Neural cell (in vitro differentiated cells): ENCODE data around the gene PDF. TPM values are rescaled to one million over a fixed set of nuclear protein-coding genes. Genes with fewer than 3 reads are reported as not detected.

Experiments
- H2AFZ ChIP-seq: fragments of 200-600, 300-800 bp; sonication (generic), shearing (Covaris generic); 2 replicates; pipeline ENCODE4 v1.6.0; 2014; ENCODE audit warnings: low read depth, mild to moderate bottlenecking, antibody characterized with exemption, low read length, moderate library complexity
- H3F3A ChIP-seq: fragments of 200-600 bp; shearing (Covaris generic); 2 replicates; pipeline ENCODE4 v1.6.1; 2016; ENCODE audit warnings: mild to moderate bottlenecking, moderate library complexity, mixed read lengths, antibody characterized with exemption, low read length; ENCODE audit not compliant: insufficient read depth, poor library complexity, severe bottlenecking
- H3K27ac ChIP-seq: fragments of 200-600, 300-800 bp; sonication (generic), shearing (Covaris generic); 2 replicates; pipeline ENCODE4 v1.5.1; 2014; ENCODE audit warnings: mild to moderate bottlenecking, low read length, moderate library complexity
- H3K27me3 ChIP-seq: fragments of 300-800, 200-600 bp; sonication (generic), shearing (Covaris generic); 2 replicates; pipeline ENCODE4 v1.6.0; 2014; ENCODE audit warnings: mild to moderate bottlenecking, low read depth, low read length, moderate library complexity; ENCODE audit not compliant: insufficient read depth
- H3K36me3 ChIP-seq: fragments of 300-800, 200-600 bp; sonication (generic), shearing (Covaris generic); 2 replicates; pipeline ENCODE4 v1.5.1; 2014; ENCODE audit warnings: mild to moderate bottlenecking, antibody characterized with exemption, low read length, moderate library complexity; ENCODE audit not compliant: insufficient read depth
- H3K4me2 ChIP-seq: fragments of 300-800, 200-600 bp; sonication (generic), shearing (Covaris generic); 2 replicates; pipeline ENCODE4 v1.6.0; 2014; ENCODE audit warnings: mild to moderate bottlenecking, low read length
- H3K4me3 ChIP-seq: fragments of 300-800, 200-600 bp; sonication (generic), shearing (Covaris generic); 2 replicates; pipeline ENCODE4 v1.5.1; 2014; ENCODE audit warnings: mild to moderate bottlenecking, low read length, moderate library complexity
- H3K79me2 ChIP-seq: fragments of 200-600 bp; shearing (Covaris generic); replicated peaks from 2 replicates; pipeline ENCODE4 v1.6.0; 2014; ENCODE audit warnings: mild to moderate bottlenecking, low read length, moderate library complexity; ENCODE audit not compliant: insufficient read depth
- H3K9ac ChIP-seq: fragments of 300-800, 200-600 bp; sonication (generic), shearing (Covaris generic); 2 replicates; pipeline ENCODE4 v1.6.1; 2016; ENCODE audit warnings: mild to moderate bottlenecking, low read length, mixed read lengths
- H3K9me2 ChIP-seq: fragments of 200-600 bp; shearing (Covaris generic); 2 replicates; pipeline ENCODE4 v1.6.1; 2016; ENCODE audit warnings: mild to moderate bottlenecking, low read length, mixed read lengths; ENCODE audit not compliant: insufficient read depth
- H3K9me3 ChIP-seq: fragments of 200-600, 300-800 bp; sonication (generic), shearing (Covaris generic); 2 replicates; pipeline ENCODE4 v1.6.1; 2016; ENCODE audit warnings: mild to moderate bottlenecking, mixed run types, low read length, moderate library complexity, mixed read lengths
- H4K20me1 ChIP-seq: fragments of 200-600 bp; shearing (Covaris generic); 2 replicates; pipeline ENCODE4 v1.6.1; 2016; ENCODE audit warnings: mild to moderate bottlenecking, mixed run types; ENCODE audit not compliant: insufficient read depth
- CTCF ChIP-seq: fragments of 450-650 bp; IDR thresholded peaks from 2 replicates; pipeline ENCODE4 v1.5.1; 2014; ENCODE audit warnings: antibody characterized with exemption, mild to moderate bottlenecking, moderate library complexity; ENCODE audit not compliant: poor library complexity, severe bottlenecking
- EP300 ChIP-seq: fragments of 450-650 bp; conservative IDR thresholded peaks from 2 replicates; pipeline ENCODE4 v1.6.1; 2014; ENCODE audit warnings: antibody characterized with exemption, mild to moderate bottlenecking, moderate library complexity; ENCODE audit not compliant: poor library complexity, severe bottlenecking
- EZH2 ChIP-seq: fragments of 200-600, 300-800 bp; shearing (Covaris generic), sonication (generic); IDR thresholded peaks from 2 replicates; pipeline ENCODE4 v1.6.1; 2014; ENCODE audit warnings: antibody characterized with exemption, low read length, borderline replicate concordance, mild to moderate bottlenecking; ENCODE audit not compliant: insufficient read depth, poor library complexity, severe bottlenecking
- MXI1 ChIP-seq: fragments of 450-650 bp; conservative IDR thresholded peaks from 2 replicates; pipeline ENCODE4 v1.6.1; 2014; ENCODE audit warnings: antibody characterized with exemption, mild to moderate bottlenecking; ENCODE audit not compliant: poor library complexity, severe bottlenecking
- POLR2AphosphoS5 ChIP-seq: IDR thresholded peaks from 2 replicates; pipeline ENCODE4 v1.6.1; 2012
- RAD21 ChIP-seq: fragments of 450-650 bp; conservative IDR thresholded peaks from 2 replicates; pipeline ENCODE4 v1.6.1; 2014; ENCODE audit warnings: antibody characterized with exemption, mild to moderate bottlenecking, moderate library complexity
- SMC3 ChIP-seq: fragments of 450-650 bp; conservative IDR thresholded peaks from 2 replicates; pipeline ENCODE4 v1.6.1; 2014; ENCODE audit warnings: antibody characterized with exemption, mild to moderate bottlenecking, moderate library complexity; ENCODE audit not compliant: poor library complexity
- TAF1 ChIP-seq: IDR thresholded peaks from 2 replicates; pipeline ENCODE4 v1.6.1; 2012; ENCODE audit warnings: low read depth
- polyA plus RNA-seq: library from polyadenylated mRNA; depleted of rRNA; stranded (reverse); fragments of >200 nt; gene quantifications from 2 replicates; pipeline ENCODE4 v1.2.3, GENCODE V29; 2014
- TF ChIP-seq, protein P1 (sequence below): IDR thresholded peaks from 2 replicates; pipeline ENCODE4 v1.6.1; 2012; ENCODE audit warnings: borderline replicate concordance

The PDF gene
- polyA plus RNA-seq, 1 donor from 2014 or later = 5.1 TPM

DNA sequence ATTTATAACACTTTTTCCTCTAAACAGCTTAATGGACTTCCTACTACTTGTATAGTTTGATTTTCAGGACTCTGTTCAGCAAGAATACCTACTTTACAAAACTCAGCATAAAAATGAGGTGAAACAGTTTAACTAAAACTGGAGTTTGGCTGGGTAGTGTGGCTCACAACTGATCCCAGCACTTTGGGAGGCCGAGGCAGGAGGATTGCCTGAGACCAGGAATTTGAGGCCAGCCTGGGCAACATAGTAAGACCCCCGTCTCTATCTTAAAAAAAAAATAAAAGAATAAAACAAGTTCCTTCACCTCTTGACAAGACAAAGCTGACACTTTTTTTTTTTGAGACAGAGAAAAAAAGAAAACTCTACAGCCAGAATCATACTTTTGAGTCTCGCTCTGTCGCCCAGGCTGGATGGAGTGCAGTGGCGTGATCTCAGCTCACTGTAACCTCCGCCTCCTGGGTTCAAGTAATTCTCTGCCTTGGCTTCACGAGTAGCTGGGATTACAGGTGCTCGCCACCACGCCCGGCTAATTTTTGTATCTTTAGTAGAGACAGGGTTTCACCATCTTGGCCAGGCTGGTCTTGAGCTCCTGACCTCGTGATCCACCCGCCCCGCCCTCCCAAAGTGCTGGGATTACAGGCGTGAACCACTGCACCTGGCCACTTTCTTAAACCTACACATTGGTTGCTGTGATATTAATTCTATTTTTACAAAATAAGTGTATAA, 2.6 kb downstream of the PDF start:
- H3K4me3 ChIP-seq = peak overlapping the region; percentile 80
- H3K9ac ChIP-seq = no peak overlapping the region
- H3K9me2 ChIP-seq = no peaks in the 10 kb centered on the region
- H3K4me2 ChIP-seq = no peak overlapping the region
- no peak for TF ChIP-seq EP300
- peaks cover 34% of the 10 kb centered on the region for H3K79me2 ChIP-seq
- no peak overlapping the region for H2AFZ ChIP-seq
- no peaks in the 10 kb centered on the region for H3K9me3 ChIP-seq
- no peak overlapping the region for H3K27ac ChIP-seq
- H3F3A ChIP-seq = no peaks in the 10 kb centered on the region
- peaks cover 6% of the 10 kb centered on the region for H4K20me1 ChIP-seq
- H3K27me3 ChIP-seq = no peaks in the 10 kb centered on the region
- peaks cover 9% of the 10 kb centered on the region for H3K36me3 ChIP-seq

DNA sequence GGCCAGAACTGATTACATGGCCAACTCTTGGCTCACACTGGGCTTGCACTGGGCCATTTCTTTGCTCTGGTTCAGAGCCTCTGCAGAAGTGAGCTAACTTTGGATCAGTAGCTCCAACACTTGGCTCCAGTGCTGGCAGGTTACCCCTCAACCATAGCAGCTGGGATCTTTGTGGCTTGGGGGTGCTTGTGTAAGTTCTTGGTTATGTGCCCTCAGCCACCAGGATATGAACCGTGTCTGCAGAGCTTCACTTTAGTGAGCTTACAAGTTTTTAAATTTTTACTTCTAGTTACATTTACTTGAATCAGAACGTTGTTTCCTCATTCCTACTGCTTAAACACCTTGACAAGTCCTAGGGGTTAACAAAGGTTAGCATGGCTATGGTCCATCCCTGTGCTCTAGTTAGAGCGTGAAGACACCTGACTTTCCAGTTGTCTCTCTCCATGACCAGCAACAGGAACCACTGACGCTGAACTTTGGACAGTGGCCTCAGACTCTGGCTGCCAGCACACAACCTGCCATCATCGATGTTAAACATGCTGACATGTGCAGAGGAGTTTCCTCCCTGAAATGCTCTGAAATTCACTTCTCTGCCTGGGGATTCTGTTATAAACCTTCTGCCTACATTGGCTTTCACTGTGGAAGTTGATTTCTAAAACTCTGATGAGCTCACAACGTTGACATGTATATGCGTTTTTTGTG, 4.1 kb downstream of the PDF start:
- Histone ChIP-seq H3K9me3 (no peaks in the 10 kb centered on the region), H3K9me2 (no peaks in the 10 kb centered on the region), H2AFZ (no peak overlapping the region), H4K20me1 (peaks cover 6% of the 10 kb centered on the region), H3K79me2 (peaks cover 34% of the 10 kb centered on the region), H3K36me3 (peaks cover 9% of the 10 kb centered on the region), H3K4me3 (no peak overlapping the region), H3K27me3 (no peaks in the 10 kb centered on the region), H3F3A (no peaks in the 10 kb centered on the region), H3K4me2 (no peak overlapping the region), H3K9ac (no peak overlapping the region), H3K27ac (no peak overlapping the region)
- TF ChIP-seq EP300 = no peak
- no peak for TF ChIP-seq CTCF
- no peak for TF ChIP-seq EZH2
- no peak for TF ChIP-seq MXI1
- TF ChIP-seq RAD21 = no peak
- TF ChIP-seq POLR2AphosphoS5 = no peak
- no peak for TF ChIP-seq TAF1
- TF ChIP-seq, protein P1, sequence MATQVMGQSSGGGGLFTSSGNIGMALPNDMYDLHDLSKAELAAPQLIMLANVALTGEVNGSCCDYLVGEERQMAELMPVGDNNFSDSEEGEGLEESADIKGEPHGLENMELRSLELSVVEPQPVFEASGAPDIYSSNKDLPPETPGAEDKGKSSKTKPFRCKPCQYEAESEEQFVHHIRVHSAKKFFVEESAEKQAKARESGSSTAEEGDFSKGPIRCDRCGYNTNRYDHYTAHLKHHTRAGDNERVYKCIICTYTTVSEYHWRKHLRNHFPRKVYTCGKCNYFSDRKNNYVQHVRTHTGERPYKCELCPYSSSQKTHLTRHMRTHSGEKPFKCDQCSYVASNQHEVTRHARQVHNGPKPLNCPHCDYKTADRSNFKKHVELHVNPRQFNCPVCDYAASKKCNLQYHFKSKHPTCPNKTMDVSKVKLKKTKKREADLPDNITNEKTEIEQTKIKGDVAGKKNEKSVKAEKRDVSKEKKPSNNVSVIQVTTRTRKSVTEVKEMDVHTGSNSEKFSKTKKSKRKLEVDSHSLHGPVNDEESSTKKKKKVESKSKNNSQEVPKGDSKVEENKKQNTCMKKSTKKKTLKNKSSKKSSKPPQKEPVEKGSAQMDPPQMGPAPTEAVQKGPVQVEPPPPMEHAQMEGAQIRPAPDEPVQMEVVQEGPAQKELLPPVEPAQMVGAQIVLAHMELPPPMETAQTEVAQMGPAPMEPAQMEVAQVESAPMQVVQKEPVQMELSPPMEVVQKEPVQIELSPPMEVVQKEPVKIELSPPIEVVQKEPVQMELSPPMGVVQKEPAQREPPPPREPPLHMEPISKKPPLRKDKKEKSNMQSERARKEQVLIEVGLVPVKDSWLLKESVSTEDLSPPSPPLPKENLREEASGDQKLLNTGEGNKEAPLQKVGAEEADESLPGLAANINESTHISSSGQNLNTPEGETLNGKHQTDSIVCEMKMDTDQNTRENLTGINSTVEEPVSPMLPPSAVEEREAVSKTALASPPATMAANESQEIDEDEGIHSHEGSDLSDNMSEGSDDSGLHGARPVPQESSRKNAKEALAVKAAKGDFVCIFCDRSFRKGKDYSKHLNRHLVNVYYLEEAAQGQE = no peak
- TF ChIP-seq SMC3 = no peak
